MCF 10A (cell line): ENCODE results near the gene PKLR. TPM values are rescaled to one million over a fixed set of nuclear protein-coding genes. Genes with fewer than 3 reads are reported as not detected.

Experiments
- BruUV-seq: library from RNA; stranded (reverse); fragments of 400-500 nt; replicated peaks from 2 replicates; lab custom pipeline; 2021; lab: Mats Ljungman, UMichigan
- CTCF ChIA-PET: fragments of 300-600 bp; sonication (Branson Sonifier 250); formaldehyde crosslinking; extraction: SDS; loops from one replicate; lab custom pipeline; 2021; ENCODE audit warnings: antibody characterized with exemption, inconsistent platforms; lab: Yijun Ruan, JAX
- POLR2A ChIA-PET: fragments of 300-600, 350-650 bp; sonication (Branson Sonifier 250); formaldehyde crosslinking; extraction: SDS; loops from one replicate; lab custom pipeline; 2020; ENCODE audit warnings: antibody characterized with exemption, inconsistent platforms; lab: Yijun Ruan, JAX
- DNase-seq: peaks from one replicate; pipeline ENCODE4 v3.0.0-alpha.2; 2018; ENCODE audit not compliant: unreplicated experiment
- H3K27ac Mint-ChIP-seq: one replicate; pipeline ENCODE4 v1.8.0; 2022; ENCODE audit warnings: mild to moderate bottlenecking, low read depth, mixed read lengths; ENCODE audit not compliant: unreplicated experiment
- H3K27me3 Mint-ChIP-seq: one replicate; pipeline ENCODE4 v1.8.0; 2022; ENCODE audit warnings: mixed read lengths; ENCODE audit not compliant: insufficient read depth, unreplicated experiment
- H3K36me3 Mint-ChIP-seq: one replicate; pipeline ENCODE4 v1.8.0; 2022; ENCODE audit warnings: mild to moderate bottlenecking, moderate library complexity, mixed read lengths; ENCODE audit not compliant: insufficient read depth, unreplicated experiment
- H3K4me1 Mint-ChIP-seq: one replicate; pipeline ENCODE4 v1.8.0; 2022; ENCODE audit warnings: mixed read lengths; ENCODE audit not compliant: insufficient read depth, unreplicated experiment
- H3K4me3 Mint-ChIP-seq: one replicate; pipeline ENCODE4 v1.8.0; 2022; ENCODE audit warnings: mild to moderate bottlenecking, moderate library complexity, mixed read lengths; ENCODE audit not compliant: unreplicated experiment
- H3K9me3 Mint-ChIP-seq: one replicate; pipeline ENCODE4 v1.8.0; 2022; ENCODE audit warnings: mixed read lengths; ENCODE audit not compliant: unreplicated experiment
- CTCF ChIP-seq: fragments of 200-600 bp; IDR thresholded peaks from one replicate; pipeline ENCODE4 v1.8.0; 2022; ENCODE audit warnings: antibody characterized with exemption, mild to moderate bottlenecking; ENCODE audit not compliant: unreplicated experiment
- intact Hi-C: fragments of 100-400 bp; cut with micrococcal nuclease; formaldehyde crosslinking; loops from 2 replicates; pipeline ENCODE4 v1.14.1; 2022
- total RNA-seq: library from RNA; stranded (reverse); gene quantifications from 2 replicates; pipeline ENCODE4 v1.2.3, GENCODE V29; 2022

PKLR gene
- total RNA-seq, 1 experiment from 2014 or later: not detected

GRCh38 chr1:155326020-155326526, 24.8 kb upstream of the PKLR start:
- H3K27ac Mint-ChIP-seq: no peak overlapping the region
- POLR2A ChIA-PET: interaction anchor here (0.6 to 10.5 kb wide), 4 partner anchors 15 to 75 kb away, joined by 4 to 103 read pairs (median 4); partner anchors contain the start of gene FDPS

GRCh38 chr1:155325603-155325893, 24.3 kb upstream of the PKLR start:
- intact Hi-C loops: no loop called here
- Mint-ChIP-seq H3K27me3 (no peaks in the 10 kb centered on the region), H3K4me1 (peaks cover 23% of the 10 kb centered on the region), H3K9me3 (no peaks in the 10 kb centered on the region), H3K36me3 (peaks cover 34% of the 10 kb centered on the region), H3K4me3 (peak overlapping the region; percentile 90), H3K27ac (no peak overlapping the region)
- TF ChIP-seq CTCF: no peak
- BruUV-seq: no TSS peak
- DNase-seq: no peak
- CTCF ChIA-PET: interaction anchor here (0.6 to 10.2 kb wide), 4 partner anchors 51 to 1102 kb away, joined by 3 to 163 read pairs (median 4); no protein-coding TSS in a partner anchor
- POLR2A ChIA-PET: interaction anchor here (0.6 to 10.5 kb wide), 11 partner anchors 15 to 696 kb away, joined by 3 to 103 read pairs (median 11); partner anchors contain the start of genes ASH1L, CLK2, FDPS and SCAMP3

More at GRCh38 chr1:155326020-155326526, 24.8 kb upstream of the PKLR start:
- H3K27me3 Mint-ChIP-seq: no peaks in the 10 kb centered on the region
- BruUV-seq: no TSS peak
- CTCF ChIA-PET: interaction anchor here (1.2 to 1.4 kb wide), 2 partner anchors 50 to 76 kb away, joined by 4 to 5 read pairs; no protein-coding TSS in a partner anchor
- intact Hi-C loops: no loop called here
- peaks cover 34% of the 10 kb centered on the region for H3K36me3 Mint-ChIP-seq
- peak overlapping the region; percentile 90 for H3K4me3 Mint-ChIP-seq
- no peak for TF ChIP-seq CTCF
- no peak for DNase-seq
- H3K4me1 Mint-ChIP-seq: peaks cover 23% of the 10 kb centered on the region
- no peaks in the 10 kb centered on the region for H3K9me3 Mint-ChIP-seq

GRCh38 chr1:155324717-155325602, 23.7 kb upstream of the PKLR start:
- Mint-ChIP-seq H3K27me3 (no peaks in the 10 kb centered on the region), H3K27ac (peak overlapping the region; percentile 55), H3K4me1 (peaks cover 28% of the 10 kb centered on the region), H3K9me3 (no peaks in the 10 kb centered on the region), H3K36me3 (peaks cover 33% of the 10 kb centered on the region), H3K4me3 (peak overlapping the region; percentile 90)
- no TSS peak for BruUV-seq
- intact Hi-C loops: loop anchor here (1.0 to 5.0 kb wide), 3 partner anchors 48 to 267 kb away; partner anchors contain the start of gene HCN3
- POLR2A ChIA-PET: interaction anchor here (0.6 to 10.5 kb wide), 22 partner anchors 14 to 846 kb away, joined by 3 to 103 read pairs (median 6); partner anchors contain the start of genes ASH1L, CLK2, ENTREP3 and FDPS
- peak; percentile 50 for DNase-seq
- CTCF ChIA-PET: interaction anchor here (0.5 to 10.2 kb wide), 18 partner anchors 12 to 1101 kb away, joined by 3 to 163 read pairs (median 4); partner anchors contain the start of genes FDPS and KRTCAP2
- peak; percentile 25 for TF ChIP-seq CTCF
